HG03342 (cell line): Measurements from ENCODE around the gene ATP10A.

Source experiments
- ATAC-seq: cut with Tn5 transposase; IDR thresholded peaks from one replicate; pipeline ENCODE4 v1.9.1; 2021; ENCODE audit warnings: mild to moderate bottlenecking, moderate library complexity; ENCODE audit not compliant: unreplicated experiment

Gene ATP10A

GRCh38 chr15:25687276-25687675, 175.9 kb downstream of the ATP10A start:
- ATAC-seq, result no peak

GRCh38 chr15:25686780-25687179, 176.3 kb downstream of the ATP10A start:
- ATAC-seq, result no peak

- no peak for ATAC-seq
Measured at GRCh38 chr15:25684521-25685431, 178.4 kb downstream of the ATP10A start.

- no peak for ATAC-seq
Measured at GRCh38 chr15:25683911-25684310, 179.2 kb downstream of the ATP10A start.

- ATAC-seq, result no peak
Measured at GRCh38 chr15:25683415-25683814, 179.7 kb downstream of the ATP10A start.

- no peak for ATAC-seq
Measured at GRCh38 chr15:25682340-25682739, 180.8 kb downstream of the ATP10A start.

- no peak for ATAC-seq
Measured at GRCh38 chr15:25680686-25681025, 182.5 kb downstream of the ATP10A start.

- ATAC-seq, result no peak
Measured at GRCh38 chr15:25679964-25680685, 183.0 kb downstream of the ATP10A start.

- ATAC-seq, result no peak
Measured at GRCh38 chr15:25679492-25679891, 183.6 kb downstream of the ATP10A start.

- no peak for ATAC-seq
Measured at GRCh38 chr15:25678500-25678855, 184.6 kb downstream of the ATP10A start.

- ATAC-seq, result no peak
Measured at GRCh38 chr15:25677719-25678499, 185.2 kb downstream of the ATP10A start.

GRCh38 chr15:25676070-25676469, 187.1 kb downstream of the ATP10A start:
- no peak for ATAC-seq

GRCh38 chr15:25675396-25675795, 187.7 kb downstream of the ATP10A start:
- no peak for ATAC-seq

GRCh38 chr15:25674913-25675312, 188.2 kb downstream of the ATP10A start:
- no peak for ATAC-seq

GRCh38 chr15:25673972-25674371, 189.2 kb downstream of the ATP10A start:
- no peak for ATAC-seq

- no peak for ATAC-seq
Measured at GRCh38 chr15:25673351-25673750, 189.8 kb downstream of the ATP10A start.

- ATAC-seq, result no peak
Measured at GRCh38 chr15:25671132-25671531, 192.0 kb downstream of the ATP10A start.

GRCh38 chr15:25670621-25671020, 192.5 kb downstream of the ATP10A start:
- ATAC-seq, result no peak

GRCh38 chr15:25670025-25670554, 193.0 kb downstream of the ATP10A start:
- no peak for ATAC-seq

GRCh38 chr15:25668901-25669300, 194.2 kb downstream of the ATP10A start:
- ATAC-seq, result no peak

GRCh38 chr15:25668236-25668795, 194.8 kb downstream of the ATP10A start:
- ATAC-seq, result no peak
